HG03025 (cell line): ENCODE measurements around the gene ANKS1B.
A peak's percentile ranks its signal among the peaks of the same experiment; 100 is the strongest.
"Not testable (repeated sequence)": the region's sequence is repeated elsewhere in the genome, so short reads cannot be mapped to it uniquely, and the experiment has no call there.

Source experiments
- ATAC-seq: cut with Tn5 transposase; IDR thresholded peaks from one replicate; pipeline ENCODE4 v1.9.1; 2021; ENCODE audit warnings: mild to moderate bottlenecking, moderate library complexity; ENCODE audit not compliant: unreplicated experiment, low FRiP score

Gene ANKS1B

DNA sequence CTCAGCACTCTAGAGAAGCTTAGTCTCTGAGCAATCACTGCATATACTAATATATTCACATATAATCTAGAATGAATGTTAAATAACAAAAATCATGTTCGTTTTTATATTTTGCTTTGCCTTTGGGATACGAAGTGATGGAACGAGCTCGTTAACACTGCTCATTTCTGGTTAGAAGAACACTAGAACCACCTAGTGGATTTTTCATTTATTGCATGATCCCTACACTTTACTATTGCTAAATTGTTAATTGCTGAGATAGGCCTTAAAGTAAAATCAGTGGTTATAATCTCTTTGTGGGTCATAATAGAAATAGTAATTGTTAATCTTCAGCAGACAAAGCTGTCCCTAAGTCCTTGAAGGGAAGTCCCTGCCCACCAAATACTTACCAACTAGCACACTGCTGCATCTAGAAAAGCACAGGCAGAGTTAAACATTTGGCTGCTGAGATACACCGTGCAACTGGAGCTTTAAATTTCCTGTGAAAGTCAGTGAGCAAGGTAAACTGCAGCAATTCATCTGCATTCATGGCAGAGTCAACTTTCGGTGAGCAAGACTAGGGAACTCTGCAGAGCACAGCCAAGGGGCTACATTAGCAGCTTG lies 985.9 kb downstream of the ANKS1B start:
- ATAC-seq: peak; percentile 75

DNA sequence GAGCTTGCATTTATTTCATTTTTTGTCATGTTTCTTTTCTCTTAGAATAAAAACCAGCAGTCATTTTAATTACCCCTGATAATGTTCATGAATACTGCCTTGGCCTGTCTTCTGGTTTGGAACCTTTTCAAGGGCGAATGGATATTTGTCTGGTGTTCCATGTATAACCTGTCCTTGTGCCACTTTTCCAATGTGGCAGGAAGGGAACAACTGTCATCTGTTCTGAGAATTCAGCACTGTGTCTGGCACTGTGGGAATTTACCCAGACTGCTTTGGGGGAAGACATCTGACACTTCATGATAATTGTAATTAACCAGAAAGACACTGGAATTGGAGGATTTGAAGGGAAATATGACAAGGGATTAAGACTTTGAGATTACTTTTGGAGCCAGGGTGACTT lies 986.8 kb downstream of the ANKS1B start:
- no peak for ATAC-seq

DNA sequence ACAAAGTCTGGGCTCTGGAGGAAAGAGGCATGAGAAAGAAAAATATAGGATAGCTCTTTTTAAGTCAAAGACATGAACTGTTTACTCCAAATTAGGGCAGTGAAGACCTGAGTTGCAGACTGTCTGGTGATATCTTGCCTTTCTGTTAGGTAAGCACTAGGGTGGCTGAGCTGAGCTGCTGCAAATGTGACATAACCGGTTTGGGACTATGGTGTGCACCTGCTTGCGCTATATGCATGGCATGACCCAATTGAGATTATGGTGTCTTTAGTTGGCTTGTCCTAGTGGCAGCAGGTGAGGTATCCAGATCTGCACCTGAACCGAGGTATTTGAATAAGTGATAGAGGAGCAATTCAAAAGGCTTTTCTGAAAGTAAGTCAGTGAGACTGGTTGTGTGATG lies 994.1 kb downstream of the ANKS1B start:
- no peak for ATAC-seq

DNA sequence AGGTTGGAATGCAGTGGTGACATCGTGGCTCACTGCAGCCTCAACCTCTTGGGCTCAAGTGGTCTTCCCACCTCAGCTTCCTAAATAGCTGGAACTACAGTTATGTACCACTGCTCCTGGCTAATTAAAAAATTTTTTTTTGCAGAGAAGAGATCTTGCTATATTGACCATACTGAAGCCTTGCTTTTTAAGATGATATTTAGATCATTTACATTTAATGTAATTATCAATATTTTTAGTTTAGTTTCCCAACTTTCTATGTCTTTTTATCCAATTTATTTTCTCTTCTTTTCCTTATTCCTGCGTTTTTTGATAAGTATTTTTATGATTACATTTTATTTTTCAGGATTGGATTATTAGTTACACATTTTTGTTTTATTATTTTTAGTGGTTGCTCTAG lies 999.6 kb downstream of the ANKS1B start:
- no peak for ATAC-seq

DNA sequence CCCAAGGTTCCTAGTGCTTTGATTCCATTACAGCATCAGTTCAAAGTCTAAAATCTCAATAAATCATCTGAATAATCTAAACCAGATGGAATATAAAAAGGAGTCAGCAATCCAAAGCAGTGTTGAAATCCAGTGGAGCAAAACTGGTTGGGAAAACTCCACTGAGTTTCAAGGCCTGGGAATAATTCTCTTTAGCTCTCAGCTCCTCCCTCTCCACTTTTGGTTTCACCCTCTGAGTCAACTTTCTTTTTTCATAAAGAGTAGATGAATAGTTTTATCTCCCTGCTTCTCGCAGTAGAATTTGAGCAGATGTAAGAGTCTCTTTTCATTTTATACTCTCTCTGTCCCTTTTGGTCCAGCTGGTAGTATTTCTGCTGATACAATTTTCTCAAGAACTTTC lies 1001.1 kb downstream of the ANKS1B start:
- ATAC-seq: no peak

DNA sequence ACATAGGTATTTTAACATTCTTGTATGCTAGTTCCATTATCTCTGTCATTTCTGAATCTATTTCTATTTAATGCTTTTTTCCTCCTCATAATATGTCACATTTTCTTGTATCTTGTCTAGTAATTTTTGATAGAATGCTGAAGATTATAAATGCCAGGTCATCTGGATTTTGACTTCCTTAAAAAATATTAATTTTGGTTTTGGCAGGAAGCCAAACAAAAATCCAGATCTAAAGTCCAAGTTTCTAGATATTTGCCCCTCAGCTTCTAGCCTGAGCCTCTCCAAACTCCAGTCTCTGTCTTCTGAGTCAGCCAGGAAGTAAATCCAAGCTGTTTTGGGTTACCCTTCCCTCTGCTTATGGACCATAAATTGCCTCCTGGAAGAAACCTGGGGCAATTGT lies 1004.2 kb downstream of the ANKS1B start:
- ATAC-seq: no peak

DNA sequence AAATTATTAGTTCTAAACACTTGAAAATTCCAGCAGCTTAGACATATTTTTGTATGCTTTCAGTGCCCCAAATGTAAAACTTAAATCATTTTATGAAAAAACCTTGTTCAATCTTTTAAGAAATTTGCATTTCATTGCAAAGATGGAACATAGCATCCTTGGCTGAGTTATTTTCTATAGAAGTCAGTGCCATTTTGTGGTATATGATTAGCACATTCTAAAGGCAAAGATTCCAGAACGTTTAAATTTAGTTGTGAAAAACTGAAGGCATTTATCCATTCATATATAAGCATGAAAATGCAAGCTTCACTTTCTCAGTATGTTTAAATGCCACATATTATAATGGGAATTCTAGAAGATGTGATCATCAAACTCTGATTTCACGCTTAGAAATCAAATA lies 1007.5 kb downstream of the ANKS1B start:
- no peak for ATAC-seq

DNA sequence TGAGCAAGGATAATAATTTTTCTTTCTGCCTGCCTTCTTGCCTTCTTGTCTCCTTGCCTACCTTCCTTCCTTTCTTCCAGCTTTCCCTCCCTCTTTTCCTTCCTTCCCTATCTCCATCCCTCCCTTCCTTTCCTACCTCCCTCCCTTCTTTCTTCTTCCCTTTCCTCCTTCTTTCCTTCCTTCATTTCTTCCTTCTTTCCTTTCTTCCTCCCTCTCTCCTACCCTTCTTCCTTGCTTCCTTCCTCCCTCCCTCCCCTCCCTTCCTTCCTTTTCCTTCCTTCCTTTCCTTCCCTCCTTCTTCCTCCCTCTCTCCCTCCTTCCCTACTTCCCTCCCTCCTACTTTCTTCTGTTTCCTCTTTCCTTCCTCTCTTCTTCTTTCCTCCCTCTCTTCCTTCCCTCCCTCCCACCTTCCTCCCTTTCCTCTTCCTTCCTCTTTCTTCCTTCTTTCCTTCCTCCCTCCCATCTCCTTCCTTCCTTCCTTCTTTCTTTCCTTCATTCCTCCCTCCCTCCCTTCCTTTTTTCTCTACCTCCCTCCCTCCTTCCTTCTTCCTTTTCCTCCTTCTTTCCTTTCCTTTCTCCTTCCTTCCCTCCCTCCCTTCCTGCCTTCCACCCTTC lies 1009.9 kb downstream of the ANKS1B start:
- no peak for ATAC-seq

DNA sequence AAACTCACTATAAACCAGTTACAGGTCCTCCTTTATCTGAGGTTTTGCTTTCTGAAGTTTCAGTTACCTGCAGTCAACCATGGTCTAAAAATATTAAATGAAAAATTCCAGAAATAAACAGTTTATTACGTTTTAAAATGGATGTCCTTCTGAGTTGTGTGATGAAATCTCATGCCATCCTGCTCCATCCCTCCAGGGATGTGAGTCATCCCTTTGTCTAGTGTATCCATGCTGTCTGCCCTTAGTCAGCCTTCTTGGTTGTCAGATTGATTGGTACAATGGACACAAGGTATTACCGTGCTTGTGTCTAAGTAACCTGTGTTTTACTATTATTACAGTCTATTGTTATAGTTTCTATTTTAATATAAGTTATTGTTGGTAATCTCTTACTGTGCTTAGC lies 1011.3 kb downstream of the ANKS1B start:
- ATAC-seq: no peak

DNA sequence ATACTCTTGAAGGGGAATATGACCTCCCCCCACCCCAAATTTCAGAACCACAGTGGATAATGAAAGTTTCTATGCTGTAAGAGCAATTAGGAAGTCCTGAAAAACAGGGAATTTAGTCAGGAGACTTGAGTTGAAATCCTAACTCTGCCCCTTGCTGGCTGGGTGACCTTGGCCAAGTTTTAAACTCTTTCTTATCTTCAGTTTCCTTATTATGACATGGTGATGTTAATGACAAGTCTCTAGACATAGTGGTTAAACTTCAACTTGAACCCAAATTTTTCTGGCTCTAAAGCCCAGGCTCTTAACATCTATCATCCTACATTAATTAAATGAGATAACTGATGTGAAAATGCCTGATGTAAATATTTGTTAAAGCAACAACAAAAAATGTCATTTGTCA lies 1013.8 kb downstream of the ANKS1B start:
- no peak for ATAC-seq

DNA sequence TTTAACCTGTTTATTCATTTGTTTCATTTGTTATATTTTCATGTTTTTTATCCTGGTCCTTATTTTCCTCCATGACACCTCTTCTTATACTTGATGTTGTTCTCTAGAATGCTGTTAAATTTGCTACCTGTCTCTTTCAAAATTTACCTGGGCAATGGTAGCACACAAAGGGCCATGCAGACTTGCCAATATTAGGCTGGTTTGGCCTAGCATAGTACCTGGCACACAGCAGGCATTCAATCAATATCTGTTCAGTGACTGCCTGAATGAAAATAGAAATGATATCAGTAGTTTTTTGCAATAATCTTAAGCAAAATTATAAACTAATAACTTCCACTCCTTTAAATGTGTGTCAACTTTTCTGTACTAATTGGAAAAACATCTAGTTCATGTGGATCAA lies 1014.5 kb downstream of the ANKS1B start:
- no peak for ATAC-seq

DNA sequence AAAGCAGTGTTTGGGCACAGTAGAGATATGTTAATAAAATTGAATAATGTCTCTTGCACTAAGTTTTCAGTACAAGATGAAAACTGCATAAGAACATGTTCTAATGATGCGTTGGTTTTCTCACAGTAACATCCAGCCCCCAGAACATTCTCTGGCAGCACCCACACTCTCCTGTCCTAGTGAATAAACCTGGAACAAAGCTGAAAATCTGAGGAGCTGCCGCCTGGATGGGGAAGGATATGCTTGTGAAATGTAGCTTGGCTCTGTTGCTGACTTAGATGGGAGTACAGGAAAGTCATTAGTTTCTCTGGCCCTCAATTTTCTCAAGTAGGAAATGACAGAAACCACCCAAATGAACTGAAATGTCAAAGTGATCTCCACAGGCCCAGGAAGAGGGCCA lies 1015.8 kb downstream of the ANKS1B start:
- no peak for ATAC-seq

DNA sequence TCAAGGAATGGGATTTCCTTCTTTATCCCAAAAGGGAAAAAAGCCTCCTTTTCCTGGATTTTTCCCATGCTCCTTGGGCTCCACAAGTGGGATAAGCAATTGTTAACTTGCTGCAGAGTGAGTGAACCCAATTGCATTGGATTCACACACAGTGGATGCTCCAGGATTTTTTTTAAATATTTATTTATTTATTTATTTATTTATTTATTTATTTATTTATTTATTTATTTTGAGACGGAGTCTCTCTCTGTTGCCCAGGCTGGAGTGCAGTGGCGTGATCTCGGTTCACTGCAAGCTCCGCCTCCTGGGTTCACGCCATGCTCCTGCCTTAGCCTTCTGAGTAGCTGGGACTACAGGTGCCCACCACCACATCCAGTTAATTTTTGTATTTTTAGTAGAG lies 1027.6 kb downstream of the ANKS1B start:
- ATAC-seq: not testable (repeated sequence)

DNA sequence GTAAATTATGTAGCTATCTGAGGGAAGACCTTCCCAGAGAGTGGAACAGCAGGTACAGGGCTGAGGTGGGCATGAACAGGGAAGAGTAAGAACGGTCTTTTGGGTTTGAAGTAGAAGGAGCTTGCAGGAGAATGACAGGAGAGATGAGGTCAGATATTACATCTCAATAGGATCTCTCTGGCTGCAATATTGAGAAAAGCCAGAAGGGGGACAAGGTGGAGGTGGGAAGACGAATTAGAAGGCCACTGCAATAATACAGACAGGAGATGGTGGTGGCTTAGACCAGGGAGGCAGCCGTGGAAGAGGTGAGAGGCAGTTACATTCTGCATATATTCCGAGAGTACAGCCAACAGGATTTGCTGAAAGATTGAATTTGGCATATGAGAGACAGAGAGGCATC lies 1029.5 kb downstream of the ANKS1B start:
- no peak for ATAC-seq

DNA sequence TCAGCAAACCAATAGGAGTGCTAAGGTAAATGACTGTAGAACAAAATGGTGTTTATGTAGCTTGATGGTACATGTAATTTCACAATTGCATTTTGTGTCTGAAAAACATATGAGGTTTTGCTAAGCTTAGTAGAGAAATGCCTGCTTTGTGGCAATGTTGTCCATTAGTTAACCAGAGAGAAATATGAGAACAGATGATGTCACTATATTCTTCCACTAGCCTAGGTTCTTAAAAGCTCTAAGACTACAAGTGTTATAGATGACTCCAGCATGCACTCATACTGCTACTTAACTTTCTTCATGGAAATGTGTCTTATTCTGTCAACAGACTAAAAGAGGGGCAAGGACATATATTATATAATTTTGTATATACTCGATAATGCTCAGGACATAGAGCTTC lies 1030.2 kb downstream of the ANKS1B start:
- no peak for ATAC-seq

DNA sequence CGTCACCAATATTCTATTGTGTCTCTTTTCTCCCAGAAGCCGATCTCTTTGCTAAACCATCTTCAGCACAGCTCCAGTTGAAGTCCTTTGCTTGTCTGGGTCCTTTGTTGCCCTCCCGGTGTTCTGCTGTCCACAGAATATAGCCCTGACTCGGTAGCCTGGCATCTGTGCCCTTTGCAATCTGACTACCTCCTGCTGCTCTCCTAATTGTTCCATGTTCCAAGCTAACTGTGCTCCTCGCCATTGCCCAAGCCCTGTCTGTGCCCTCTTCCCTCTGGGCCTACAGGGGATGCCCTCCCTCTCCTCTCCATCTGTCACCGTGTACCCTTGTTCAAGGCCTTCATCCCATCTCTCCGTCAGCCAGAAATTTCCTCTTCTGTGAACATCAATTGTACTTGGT lies 1033.3 kb downstream of the ANKS1B start:
- no peak for ATAC-seq

DNA sequence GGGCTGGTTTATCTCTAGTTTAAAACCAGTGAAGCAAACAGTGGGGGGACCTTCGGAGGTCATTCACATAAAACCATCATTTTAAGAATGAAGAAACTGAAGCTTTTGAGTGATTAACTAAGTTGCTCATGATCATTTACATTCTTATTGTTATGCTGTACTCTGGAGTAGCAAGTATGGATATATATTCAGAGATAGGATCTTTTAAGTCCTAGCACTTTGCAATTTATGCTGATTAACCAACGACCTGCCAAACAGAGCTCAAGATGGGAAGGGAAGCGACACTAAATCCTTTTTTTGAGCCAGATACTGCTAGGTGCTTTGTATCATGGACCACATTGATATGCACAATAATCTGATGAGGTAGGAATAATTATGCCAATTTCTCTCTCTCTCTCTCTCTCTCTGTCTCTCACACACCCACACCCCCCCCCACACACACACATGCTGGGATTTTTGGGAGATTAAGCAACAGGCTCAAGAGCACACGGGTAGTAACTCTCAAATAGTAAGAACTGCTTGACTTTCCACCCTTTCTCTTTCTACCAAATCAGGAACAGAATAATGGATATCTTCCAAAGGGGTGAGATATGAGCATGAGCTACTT lies 1036.3 kb downstream of the ANKS1B start:
- ATAC-seq: no peak

DNA sequence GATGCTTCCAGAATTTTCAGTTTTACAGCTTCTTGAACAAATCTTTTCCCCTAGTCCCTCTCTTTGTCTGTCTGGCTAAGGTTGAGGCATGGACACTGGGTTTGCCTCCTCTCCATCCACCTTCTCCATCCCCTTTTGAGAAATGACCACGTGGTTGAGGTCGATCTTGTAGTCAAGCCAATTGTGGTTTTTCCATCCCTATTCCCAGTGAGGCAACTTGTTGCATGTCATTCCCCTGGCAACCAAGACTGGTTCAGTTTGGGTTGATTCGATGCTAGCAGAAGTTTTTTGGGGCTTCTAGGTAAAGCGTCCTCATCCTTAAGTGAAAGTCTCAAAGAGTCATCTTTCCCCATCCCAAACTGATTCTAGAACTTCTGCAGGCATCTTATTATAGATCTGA lies 1038.9 kb downstream of the ANKS1B start:
- no peak for ATAC-seq

DNA sequence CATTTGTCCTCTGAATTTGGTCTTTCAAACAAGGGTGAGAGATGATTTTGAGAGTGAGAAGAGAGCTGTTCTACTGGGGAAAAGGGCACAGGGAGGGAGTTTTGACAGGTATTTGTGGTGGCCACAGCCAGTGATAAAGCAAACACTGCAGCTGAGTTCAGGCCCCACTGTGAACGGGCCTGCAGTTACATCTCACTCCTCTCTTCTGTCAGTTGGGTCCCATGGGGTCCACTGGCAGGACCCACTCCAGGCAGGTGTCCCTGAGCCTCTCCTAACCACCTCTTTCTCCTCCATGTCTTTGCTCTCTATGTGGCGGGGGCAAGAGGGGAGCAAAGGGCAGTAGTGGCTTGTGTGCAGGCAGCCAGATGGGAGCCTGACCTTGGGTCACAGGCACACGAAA lies 1044.8 kb downstream of the ANKS1B start:
- no peak for ATAC-seq

DNA sequence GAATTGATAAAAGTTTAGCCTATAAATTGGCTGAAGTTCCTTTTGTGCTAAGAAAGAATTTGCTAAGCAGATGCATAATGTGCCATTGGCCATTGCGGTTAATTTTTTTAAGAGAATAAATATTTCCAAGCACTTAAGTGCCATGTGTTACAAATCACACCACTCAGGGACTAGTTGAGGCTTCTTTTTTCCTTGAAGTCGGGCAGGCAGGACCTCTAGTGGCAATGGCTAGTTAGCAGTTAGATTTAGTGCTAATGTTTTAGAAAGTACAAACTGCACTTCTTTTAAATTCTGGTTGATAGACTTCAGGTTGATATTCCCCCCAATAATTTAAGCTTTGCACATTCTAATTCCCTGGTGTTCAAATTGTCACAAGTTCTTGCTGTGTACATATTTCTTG lies 1045.4 kb downstream of the ANKS1B start:
- ATAC-seq: no peak

DNA sequence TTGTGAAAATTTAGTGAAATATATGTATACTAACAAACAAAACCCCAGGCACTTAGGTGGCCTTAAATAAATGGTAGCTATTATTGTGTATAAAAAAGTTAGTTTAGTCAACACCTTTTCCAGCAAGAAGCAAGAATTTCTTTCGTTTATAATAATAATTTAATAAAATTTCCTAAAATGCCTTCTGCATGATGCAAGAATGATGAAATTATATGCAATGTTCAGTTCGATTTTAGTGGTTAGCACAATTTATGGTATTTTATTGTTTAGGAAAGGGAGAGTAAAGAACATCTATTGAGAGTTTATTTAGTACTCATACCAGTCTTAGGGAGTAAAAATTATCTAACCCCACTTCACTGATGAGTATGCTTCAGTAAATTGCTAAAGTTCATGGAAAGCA lies 1048.9 kb downstream of the ANKS1B start:
- ATAC-seq: no peak

DNA sequence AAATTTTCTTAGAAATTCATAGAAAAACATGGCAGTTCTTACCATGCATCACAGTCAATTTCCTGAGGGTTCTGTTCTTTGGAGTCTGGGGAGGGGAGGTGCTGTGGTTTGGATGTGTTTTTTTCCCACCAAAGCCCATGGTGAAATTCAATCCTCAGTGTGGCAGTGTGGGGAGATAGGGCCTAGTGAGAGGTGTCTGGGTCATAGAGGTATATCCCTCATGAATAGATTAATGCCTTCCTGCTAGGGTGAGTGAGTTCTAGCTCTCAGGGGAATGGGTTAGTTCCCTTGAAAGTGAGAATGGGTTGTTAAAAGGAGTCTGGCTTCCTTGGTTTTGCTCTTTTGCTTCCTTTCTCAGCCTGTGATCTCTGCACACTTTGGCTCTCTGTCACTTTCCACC lies 1061.9 kb downstream of the ANKS1B start:
- ATAC-seq: no peak
